K562 (cell line): ENCODE measurements around the gene NUDT22. TPM values are rescaled to one million over a fixed set of nuclear protein-coding genes. Genes with fewer than 3 reads are reported as not detected.

ENCODE experiments used
- CBFB ChIP-seq: sonication (generic); formaldehyde crosslinking; IDR thresholded peaks from 2 replicates; pipeline ENCODE4 v1.4.0; 2020; ENCODE audit warnings: mild to moderate bottlenecking, missing genetic modification reagents
- ETS2 ChIP-seq: IDR thresholded peaks from 2 replicates; pipeline ENCODE4 v1.6.1; 2016; ENCODE audit warnings: borderline replicate concordance, missing genetic modification characterization, mild to moderate bottlenecking, moderate library complexity, missing compliant biosample characterization; ENCODE audit not compliant: poor library complexity, severe bottlenecking
- FOXA1 ChIP-seq: fragments of 450-650 bp; IDR thresholded peaks from 2 replicates; pipeline ENCODE4 v1.6.1; 2016; ENCODE audit warnings: mild to moderate bottlenecking, borderline replicate concordance
- FOXA3 ChIP-seq, 2 experiments: fragments of 450-650 bp in 1 of 2; sonication (generic) in 1 of 2; formaldehyde crosslinking; IDR thresholded peaks in 1 of 2; conservative IDR thresholded peaks in 1 of 2; 2 replicates each; pipeline versions ENCODE4 v1.4.0 to v1.8.0; 2020 to 2022; ENCODE audit warnings: mild to moderate bottlenecking in 2 of 2, missing genetic modification reagents in 1 of 2
- HDAC3 ChIP-seq: fragments of 450-650 bp; IDR thresholded peaks from 2 replicates; pipeline ENCODE4 v1.6.1; 2018; ENCODE audit warnings: borderline replicate concordance, mild to moderate bottlenecking, moderate library complexity; ENCODE audit not compliant: partially characterized antibody
- HMG20B ChIP-seq: fragments of 250-450 bp; sonication (Bioruptor Pico); IDR thresholded peaks from 2 replicates; pipeline ENCODE4 v1.5.0; 2021; ENCODE audit warnings: mild to moderate bottlenecking
- HSF4 ChIP-seq: fragments of 250-450 bp; sonication (Bioruptor Pico); IDR thresholded peaks from 2 replicates; pipeline ENCODE4 v2.1.2; 2022; ENCODE audit warnings: mild to moderate bottlenecking, moderate library complexity, borderline replicate concordance
- ILK ChIP-seq: fragments of 450-650 bp; IDR thresholded peaks from 2 replicates; pipeline ENCODE4 v1.6.1; 2016; ENCODE audit warnings: missing genetic modification characterization, low read depth, mild to moderate bottlenecking, missing compliant biosample characterization, moderate library complexity, borderline replicate concordance
- NR1H2 ChIP-seq: sonication (generic); formaldehyde crosslinking; IDR thresholded peaks from 2 replicates; pipeline ENCODE4 v1.4.0; 2020; ENCODE audit warnings: mild to moderate bottlenecking, missing genetic modification reagents
- POLR2A ChIP-seq: fragments of 450-650 bp; conservative IDR thresholded peaks from 2 replicates; pipeline ENCODE4 v1.6.1; 2016
- POLR3A ChIP-seq: IDR thresholded peaks from 2 replicates; pipeline ENCODE4 v1.6.1; 2011; ENCODE audit warnings: borderline replicate concordance, mild to moderate bottlenecking, moderate library complexity; ENCODE audit not compliant: insufficient read length, insufficient read depth; ENCODE audit errors: extremely low read depth
- RB1 ChIP-seq: fragments of 450-650 bp; IDR thresholded peaks from 2 replicates; pipeline ENCODE4 v1.6.1; 2017; ENCODE audit warnings: low read depth, mild to moderate bottlenecking
- RBM17 ChIP-seq: fragments of 200-400 bp; formaldehyde crosslinking; IDR thresholded peaks from 2 replicates; pipeline ENCODE4 v1.6.1; 2017; ENCODE audit warnings: low read depth, mild to moderate bottlenecking, low read length, borderline replicate concordance
- RBM25 ChIP-seq: fragments of 200-400 bp; formaldehyde crosslinking; IDR thresholded peaks from 2 replicates; pipeline ENCODE4 v1.6.1; 2018; ENCODE audit warnings: low read length, low read depth, moderate library complexity; ENCODE audit not compliant: severe bottlenecking
- SAFB ChIP-seq: fragments of 200-400 bp; formaldehyde crosslinking; IDR thresholded peaks from 2 replicates; pipeline ENCODE4 v1.6.1; 2017; ENCODE audit warnings: low read depth, low read length, borderline replicate concordance
- SIN3A ChIP-seq, 2 experiments: fragments of 150-350 bp in 1 of 2; IDR thresholded peaks; 2 replicates each; pipeline ENCODE4 v1.6.1; 2011 to 2016; ENCODE audit warnings: borderline replicate concordance in 2 of 2, low read depth in 2 of 2, low read length in 2 of 2, mild to moderate bottlenecking in 2 of 2, moderate library complexity in 2 of 2; ENCODE audit not compliant: control insufficient read depth in 1 of 2
- SMARCB1 ChIP-seq: IDR thresholded peaks from 2 replicates; pipeline ENCODE4 v1.6.1; 2011; ENCODE audit warnings: improper control_type of control experiment, low read depth; ENCODE audit not compliant: insufficient read length
- TAF9B ChIP-seq: fragments of 450-650 bp; IDR thresholded peaks from 2 replicates; pipeline ENCODE4 v1.6.1; 2018; ENCODE audit warnings: mild to moderate bottlenecking; ENCODE audit not compliant: partially characterized antibody
- ZBED1 ChIP-seq: IDR thresholded peaks from 2 replicates; pipeline ENCODE4 v1.6.1; 2014
- ZEB2 ChIP-seq: fragments of 450-650 bp; IDR thresholded peaks from 2 replicates; pipeline ENCODE4 v1.6.1; 2016
- ZNF217 ChIP-seq: sonication (generic); formaldehyde crosslinking; IDR thresholded peaks from 2 replicates; pipeline ENCODE4 v1.8.0; 2022; ENCODE audit warnings: mild to moderate bottlenecking, missing genetic modification reagents
- ZNF354B ChIP-seq: fragments of 250-450 bp; sonication (Bioruptor Pico); IDR thresholded peaks from 2 replicates; pipeline ENCODE4 v1.4.0; 2020
- ZNF609 ChIP-seq: sonication (generic); formaldehyde crosslinking; IDR thresholded peaks from 2 replicates; pipeline ENCODE4 v1.8.1; 2023; ENCODE audit warnings: missing genetic modification reagents, mild to moderate bottlenecking, borderline replicate concordance
- polyA plus RNA-seq, 8 experiments: library from polyadenylated mRNA; depleted of rRNA in 4 of 8; stranded (reverse) in 5 of 8; unstranded in 3 of 8; fragments of >200 nt; fragmentation: Nextera tagmentation in 2 of 8; fragmentation: Illumina TruSeq in 1 of 8; extraction: Ambion mirVana in 2 of 8; extraction: Trizol in 1 of 8; gene quantifications; 2 replicates each; pipeline versions ENCODE4 v1.2.1 to v1.2.3, GENCODE V29; 2011 to 2014; ENCODE audit warnings: inconsistent platforms in 1 of 8, missing spikeins in 1 of 8
- total RNA-seq, 7 experiments: library from RNA; depleted of rRNA in 6 of 7; stranded (reverse); fragments of >200 nt in 6 of 7; fragmentation: Illumina TruSeq in 2 of 7; extraction: Trizol in 2 of 7; gene quantifications; 2 replicates each; pipeline versions ENCODE4 v1.2.1 to v1.2.3, GENCODE V29; 2011 to 2021; ENCODE audit warnings: low replicate concordance in 1 of 7
- TF ChIP-seq, protein P1 (sequence below): sonication (generic); formaldehyde crosslinking; IDR thresholded peaks from 2 replicates; pipeline ENCODE4 v1.8.0; 2022; ENCODE audit warnings: missing genetic modification reagents, mild to moderate bottlenecking, borderline replicate concordance

NUDT22 gene
- total and polyA plus RNA-seq, 9 of the 15 experiments (the other 6 are each of a cell fraction or from before 2014, with no cell fraction given): 6.3 to 92.6 (median 37.4) TPM

- TF ChIP-seq SIN3A (IDR thresholded peaks at IDR 0.05; ENCODE audit: borderline replicate concordance in 2 of 2, control insufficient read depth in 1 of 2, low read depth in 2 of 2, low read length in 2 of 2) (peak in 1 of 2 experiments; percentile 41; a peak in 1 of 4 replicates), POLR3A (no peak), ZNF354B (CRISPR knock-in tag) (no peak), SMARCB1 (no peak), ILK (no peak), SAFB (no peak), HDAC3 (no peak), FOXA3 (CRISPR knock-in tag; conservative IDR thresholded peaks at IDR 0.05 in 1 of 2, IDR thresholded peaks at IDR 0.05 in 1 of 2) (0 out of 4 replicates have a peak, but pooled peaks of 1 of the 2 experiments have one; percentile 38), RBM25 (no peak), HMG20B (no peak), TAF9B (no peak), HSF4 (no peak), ZNF217 (no peak), ZNF609 (no peak), ZBED1 (no peak), RBM17 (no peak), RB1 (peak; percentile 48; the same call in 1 of the 2 replicates), CBFB (CRISPR knock-in tag) (no peak), FOXA1 (no peak), ZEB2 (no peak), POLR2A (no peak), ETS2 (tag) (no peak), NR1H2 (CRISPR knock-in tag) (no peak)
- TF ChIP-seq, protein P1, sequence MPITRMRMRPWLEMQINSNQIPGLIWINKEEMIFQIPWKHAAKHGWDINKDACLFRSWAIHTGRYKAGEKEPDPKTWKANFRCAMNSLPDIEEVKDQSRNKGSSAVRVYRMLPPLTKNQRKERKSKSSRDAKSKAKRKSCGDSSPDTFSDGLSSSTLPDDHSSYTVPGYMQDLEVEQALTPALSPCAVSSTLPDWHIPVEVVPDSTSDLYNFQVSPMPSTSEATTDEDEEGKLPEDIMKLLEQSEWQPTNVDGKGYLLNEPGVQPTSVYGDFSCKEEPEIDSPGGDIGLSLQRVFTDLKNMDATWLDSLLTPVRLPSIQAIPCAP: no peak
These were observed 8.7 kb downstream of the NUDT22 start (continued) for GRCh38 chr11:64234647-64235379.
